CD4-positive, alpha-beta memory T cell (primary cell): ENCODE data around the gene KRTAP10-2. TPM values are rescaled to one million over a fixed set of nuclear protein-coding genes. Genes with fewer than 3 reads are reported as not detected.

Source experiments
- CTCF ChIA-PET: fragments of 350-600 bp; sonication (Branson Sonifier 250); formaldehyde crosslinking; loops from one replicate; lab custom pipeline; 2021; ENCODE audit warnings: inconsistent platforms; ENCODE audit not compliant: partially characterized antibody; lab: Charles Lee
- POLR2A ChIA-PET: fragments of 350-600 bp; sonication (Branson Sonifier 250); formaldehyde crosslinking; loops from one replicate; lab custom pipeline; 2021; ENCODE audit not compliant: partially characterized antibody; lab: Charles Lee
- DNase-seq, 5 donors: peaks; one replicate each; pipeline versions ENCODE4 v3.0.0 to v3.0.0-alpha.2; 2020 to 2022; ENCODE audit warnings: mixed read lengths in 1 of 5
- H3K27ac ChIP-seq: one replicate; pipeline ENCODE4 v1.7.0; 2013; ENCODE audit warnings: low read depth, low read length
- H3K27me3 ChIP-seq: 2 replicates; pipeline ENCODE4 v1.7.0; 2013; ENCODE audit warnings: mild to moderate bottlenecking, low read length, moderate library complexity; ENCODE audit not compliant: insufficient read depth
- H3K36me3 ChIP-seq: 2 replicates; pipeline ENCODE4 v1.7.0; 2013; ENCODE audit warnings: mild to moderate bottlenecking, low read length, moderate library complexity; ENCODE audit not compliant: insufficient read depth
- H3K4me1 ChIP-seq: 2 replicates; pipeline ENCODE4 v1.7.0; 2013; ENCODE audit warnings: mild to moderate bottlenecking, low read length, moderate library complexity; ENCODE audit not compliant: insufficient read depth
- H3K4me3 ChIP-seq, 2 donors: one replicate each; pipeline ENCODE4 v1.7.0; 2013; ENCODE audit warnings: low read length in 2 of 2, mild to moderate bottlenecking in 1 of 2
- H3K9me3 ChIP-seq, 2 donors: one replicate each; pipeline ENCODE4 v1.7.0; 2013; ENCODE audit warnings: low read length in 2 of 2, control low read depth in 1 of 2; ENCODE audit not compliant: control insufficient read depth in 1 of 2
- H3K27ac Mint-ChIP-seq, 7 donors: one replicate each; pipeline ENCODE4 v1.8.0; 2020 to 2021; ENCODE audit warnings: mixed read lengths in 7 of 7, mild to moderate bottlenecking in 6 of 7, inconsistent platforms in 3 of 7, moderate library complexity in 3 of 7
- H3K27me3 Mint-ChIP-seq, 2 donors: one replicate each; pipeline ENCODE4 v1.8.0; 2020 to 2021; ENCODE audit warnings: mixed read lengths in 2 of 2
- H3K36me3 Mint-ChIP-seq, 2 donors: one replicate each; pipeline ENCODE4 v1.8.0; 2020 to 2021; ENCODE audit warnings: mixed read lengths in 2 of 2, inconsistent platforms in 1 of 2, mild to moderate bottlenecking in 1 of 2
- H3K4me1 Mint-ChIP-seq, 4 donors: one replicate each; pipeline ENCODE4 v1.8.0; 2020 to 2021; ENCODE audit warnings: mixed read lengths in 4 of 4, mild to moderate bottlenecking in 1 of 4
- H3K4me3 Mint-ChIP-seq, 8 donors: one replicate each; pipeline ENCODE4 v1.8.0; 2020 to 2021; ENCODE audit warnings: mixed read lengths in 8 of 8, mild to moderate bottlenecking in 7 of 8, moderate library complexity in 6 of 8, inconsistent platforms in 3 of 8
- H3K9me3 Mint-ChIP-seq, 8 donors: one replicate each; pipeline ENCODE4 v1.8.0; 2020 to 2021; ENCODE audit warnings: mixed read lengths in 8 of 8, mild to moderate bottlenecking in 5 of 8, inconsistent platforms in 3 of 8, moderate library complexity in 1 of 8
- intact Hi-C: fragments of 100-400 bp; cut with micrococcal nuclease; formaldehyde crosslinking; loops from one replicate; pipeline ENCODE4 v1.15.1; 2023
- polyA plus RNA-seq, 2 donors: library from polyadenylated mRNA; unstranded; fragments of 300-500 nt; fragmentation: Illumina TruSeq; gene quantifications; one replicate each; pipeline ENCODE4 v1.2.3, GENCODE V29; 2021
- total RNA-seq, 2 experiments: library from RNA; stranded (reverse); gene quantifications; one replicate each; pipeline ENCODE4 v1.2.3, GENCODE V29; 2021

KRTAP10-2 gene
- total and polyA plus RNA-seq, 4 experiments from 2014 or later = not detected

DNA sequence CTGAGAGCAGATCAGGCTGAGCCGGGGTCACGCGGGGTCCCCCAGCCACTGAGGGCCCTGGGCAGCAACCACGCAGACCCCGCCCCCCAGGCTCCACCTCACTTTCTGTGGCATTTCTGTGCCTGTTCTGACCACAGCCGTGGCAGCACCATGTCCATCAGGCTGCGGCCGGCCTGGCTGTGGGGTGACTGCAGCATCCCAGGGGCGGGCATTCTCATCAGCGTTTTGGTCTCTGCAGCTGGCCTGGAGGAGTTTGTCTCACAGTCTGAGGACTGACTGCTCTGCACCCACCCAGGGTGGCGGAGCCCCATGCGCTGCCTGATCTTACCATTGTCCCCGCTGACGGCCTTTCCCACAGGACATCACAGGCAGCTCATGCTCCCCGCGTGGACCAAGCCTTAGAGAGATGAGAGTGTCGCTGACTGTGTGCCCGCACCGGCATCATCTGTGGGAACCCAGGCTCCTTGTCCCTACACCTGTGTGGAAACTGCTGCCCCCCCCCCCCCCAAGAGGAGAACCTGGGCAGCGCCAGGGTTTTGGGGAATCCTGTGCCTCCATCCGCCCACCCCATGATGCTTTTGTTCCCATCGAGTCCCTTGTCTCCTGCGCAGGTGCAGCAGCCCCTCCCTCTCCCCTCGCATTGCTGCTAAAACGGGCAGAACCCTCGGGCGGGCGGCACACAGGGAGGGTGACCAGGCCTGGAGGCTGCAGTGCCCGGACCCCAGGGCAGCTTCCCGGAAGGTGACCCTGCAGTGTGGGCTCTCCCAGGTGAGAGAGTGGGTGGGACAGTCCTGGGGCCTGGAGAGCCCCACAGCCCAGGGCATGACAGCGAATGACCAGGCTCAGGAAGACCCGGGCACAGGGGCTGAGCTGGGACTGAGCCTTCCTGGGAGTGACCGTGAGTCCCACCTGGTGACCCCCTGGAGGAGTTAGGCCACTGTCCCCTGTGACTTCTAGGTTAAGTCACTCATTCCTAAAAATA is 13.1 kb downstream of the KRTAP10-2 start:
- H3K27ac ChIP-seq = no peak overlapping the region
- H3K4me1 Mint-ChIP-seq = peaks cover 0 to 1% (median under 1%) of the 10 kb centered on the region in 4 donors
- no peak overlapping the region for H3K27ac Mint-ChIP-seq
- H3K36me3 Mint-ChIP-seq = peaks cover 0 to 3% of the 10 kb centered on the region in 2 donors
- peaks cover 5 to 9% of the 10 kb centered on the region in 2 donors for H3K27me3 Mint-ChIP-seq
- ChIA-PET POLR2A (no interaction called here), CTCF (no interaction called here)
- no peak overlapping the region for H3K4me3 Mint-ChIP-seq
- H3K9me3 ChIP-seq = no peaks in the 10 kb centered on the region
- no peak for DNase-seq
- H3K27me3 ChIP-seq = no peaks in the 10 kb centered on the region
- H3K36me3 ChIP-seq = no peaks in the 10 kb centered on the region
- intact Hi-C loops = no loop called here
- no peak overlapping the region for H3K4me3 ChIP-seq
- no peaks in the 10 kb centered on the region for H3K4me1 ChIP-seq
- H3K9me3 Mint-ChIP-seq = peaks cover 0 to 2% (median 0%) of the 10 kb centered on the region in 8 donors

DNA sequence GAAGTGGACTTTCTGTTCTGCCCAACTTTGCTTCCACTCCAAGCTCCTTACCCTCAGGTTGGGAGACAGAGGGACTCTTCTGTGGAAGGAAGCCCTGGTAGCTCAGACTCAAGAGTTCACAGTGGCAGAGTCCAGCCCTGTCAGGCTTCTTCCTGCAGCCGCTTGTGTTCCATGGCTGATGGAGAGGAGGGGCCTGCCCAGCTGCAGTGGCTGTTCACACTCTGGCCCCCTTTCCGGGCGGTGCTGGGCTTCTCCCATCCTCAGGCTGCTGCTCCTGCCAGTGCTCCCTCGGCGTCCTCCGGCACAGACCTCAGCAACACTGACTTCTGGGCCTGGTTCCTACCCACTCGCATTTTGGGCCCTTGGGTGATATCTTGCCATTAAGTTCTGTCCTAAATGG is 15.3 kb downstream of the KRTAP10-2 start:
- Histone ChIP-seq H3K36me3 (no peaks in the 10 kb centered on the region), H3K4me3 (no peak overlapping the region), H3K9me3 (no peaks in the 10 kb centered on the region), H3K27me3 (no peaks in the 10 kb centered on the region), H3K4me1 (no peaks in the 10 kb centered on the region), H3K27ac (no peak overlapping the region)
- H3K4me3 Mint-ChIP-seq = no peak overlapping the region
- intact Hi-C loops = no loop called here
- peaks cover 0 to 1% (median under 1%) of the 10 kb centered on the region in 4 donors for H3K4me1 Mint-ChIP-seq
- DNase-seq = no peak
- H3K9me3 Mint-ChIP-seq = peaks cover 0 to 2% (median 0%) of the 10 kb centered on the region in 8 donors
- ChIA-PET POLR2A (no interaction called here), CTCF (interaction anchor here (1.1 to 2.3 kb wide), 2 partner anchors 12 to 83 kb away, joined by 3 to 7 read pairs; no protein-coding TSS in a partner anchor)
- H3K27ac Mint-ChIP-seq = no peak overlapping the region
- peaks cover 0 to 3% of the 10 kb centered on the region in 2 donors for H3K36me3 Mint-ChIP-seq
- peaks cover 5 to 9% of the 10 kb centered on the region in 2 donors for H3K27me3 Mint-ChIP-seq

DNA sequence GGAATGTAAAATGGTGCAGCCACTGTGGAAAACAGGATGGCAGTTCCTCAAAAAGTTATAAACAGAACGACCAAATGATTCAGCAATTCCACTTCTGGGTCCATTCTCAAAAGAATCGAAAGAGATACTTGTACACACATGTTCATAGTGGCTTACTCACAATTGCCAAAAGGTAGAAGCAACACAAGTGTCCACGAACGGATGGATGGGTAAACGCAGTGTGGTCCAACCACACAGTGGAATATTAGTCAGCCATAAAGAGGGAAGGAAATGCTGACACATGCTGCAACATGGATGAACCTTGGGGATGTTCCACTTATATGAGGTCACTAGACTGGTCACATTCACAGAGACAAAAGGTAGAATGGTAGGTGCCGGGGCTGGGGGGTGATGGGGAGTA is 16.6 kb downstream of the KRTAP10-2 start:
- Mint-ChIP-seq H3K4me3 (no peak overlapping the region), H3K4me1 (peaks cover 0 to 5% (median under 1%) of the 10 kb centered on the region in 4 donors), H3K9me3 (peaks cover 0 to 2% (median 0%) of the 10 kb centered on the region in 8 donors), H3K27ac (no peak overlapping the region), H3K36me3 (peaks cover 0 to 3% of the 10 kb centered on the region in 2 donors), H3K27me3 (peaks cover 5 to 7% of the 10 kb centered on the region in 2 donors)
- intact Hi-C loops = no loop called here
- no peaks in the 10 kb centered on the region for H3K4me1 ChIP-seq
- ChIA-PET POLR2A (no interaction called here), CTCF (no interaction called here)
- no peaks in the 10 kb centered on the region for H3K9me3 ChIP-seq
- no peak overlapping the region for H3K27ac ChIP-seq
- H3K4me3 ChIP-seq = no peak overlapping the region
- H3K36me3 ChIP-seq = no peaks in the 10 kb centered on the region
- no peak for DNase-seq
- H3K27me3 ChIP-seq = no peaks in the 10 kb centered on the region

DNA sequence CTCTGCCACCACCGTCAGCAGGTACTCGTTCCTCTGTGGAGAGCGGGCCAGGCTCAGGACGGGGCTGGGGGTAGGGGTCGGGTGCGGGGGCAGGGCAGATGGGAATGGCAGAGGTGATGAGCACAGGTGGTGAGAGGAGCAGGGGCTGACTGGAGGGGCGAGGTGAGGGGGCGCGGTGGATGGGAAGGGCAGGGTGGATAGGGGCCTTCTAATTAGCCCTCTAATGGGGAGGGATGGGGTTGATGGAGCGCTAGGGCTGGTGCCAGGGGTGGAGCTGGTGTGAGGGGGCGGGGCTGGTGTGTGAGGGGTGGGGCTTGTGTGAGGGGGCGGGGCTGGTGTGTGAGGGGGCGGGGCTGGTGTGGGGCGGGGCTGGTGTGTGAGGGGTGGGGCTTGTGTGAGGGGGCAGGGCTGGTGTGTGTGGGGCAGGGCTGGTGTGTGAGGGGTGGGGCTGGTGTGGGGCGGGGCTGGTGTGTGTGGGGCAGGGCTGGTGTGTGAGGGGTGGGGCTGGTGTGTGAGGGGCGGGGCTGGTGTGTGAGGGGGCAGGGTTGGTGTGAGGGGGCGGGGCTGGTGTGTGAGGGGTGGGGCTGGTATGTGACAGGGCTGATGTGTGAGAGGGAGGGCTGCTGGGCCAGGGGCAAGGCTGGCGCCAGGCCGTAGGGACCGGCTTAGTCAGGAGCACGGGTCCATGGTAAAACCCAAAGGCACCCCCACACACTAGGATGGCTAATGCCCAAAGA is 17.2 kb downstream of the KRTAP10-2 start:
- no peaks in the 10 kb centered on the region for H3K9me3 ChIP-seq
- Mint-ChIP-seq H3K27me3 (peaks cover 5 to 7% of the 10 kb centered on the region in 2 donors), H3K36me3 (no peaks in the 10 kb centered on the region), H3K4me1 (peaks cover 0 to 5% (median under 1%) of the 10 kb centered on the region in 4 donors), H3K9me3 (no peaks in the 10 kb centered on the region), H3K4me3 (no peak overlapping the region), H3K27ac (no peak overlapping the region)
- H3K27ac ChIP-seq = no peak overlapping the region
- no peaks in the 10 kb centered on the region for H3K36me3 ChIP-seq
- intact Hi-C loops = no loop called here
- H3K27me3 ChIP-seq = no peaks in the 10 kb centered on the region
- DNase-seq = no peak
- ChIA-PET CTCF (no interaction called here), POLR2A (no interaction called here)
- no peaks in the 10 kb centered on the region for H3K4me1 ChIP-seq
- H3K4me3 ChIP-seq = no peak overlapping the region

DNA sequence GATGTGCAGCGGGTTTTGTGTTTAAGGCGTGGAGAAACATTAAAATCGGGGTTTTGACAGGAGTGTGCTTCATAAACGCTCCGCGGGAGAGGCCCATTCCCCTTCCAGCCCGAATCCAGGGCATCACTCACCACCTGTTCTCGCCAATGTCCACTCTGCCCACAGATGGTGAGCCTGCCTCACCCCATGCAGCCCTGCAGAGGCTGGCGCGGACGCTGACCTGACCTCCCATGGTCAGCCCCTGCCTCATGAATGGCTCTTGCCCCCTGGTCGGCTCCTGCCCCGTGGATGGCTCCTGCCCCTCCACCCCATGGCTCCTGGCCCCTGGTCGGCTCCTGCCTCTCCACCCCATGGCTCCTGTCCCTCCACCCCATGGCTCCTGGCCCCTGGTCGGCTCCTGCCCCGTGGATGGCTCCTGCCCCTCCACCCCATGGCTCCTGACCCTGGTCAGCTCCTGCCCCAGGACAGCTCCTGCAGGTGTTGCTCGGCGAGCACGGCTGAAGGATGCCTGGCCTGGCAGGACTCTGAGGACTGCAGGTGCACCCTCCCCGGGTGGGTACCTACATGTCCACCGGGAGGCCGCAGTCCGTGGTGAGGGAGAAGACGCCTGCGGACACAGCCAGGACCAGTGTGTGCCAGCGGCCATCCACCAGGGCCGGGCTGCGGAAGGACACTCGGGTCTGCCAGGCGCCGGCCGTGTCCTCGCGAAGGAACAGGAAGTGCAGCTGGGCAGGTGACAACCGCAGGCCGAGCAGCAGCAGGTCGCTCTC is 18.0 kb downstream of the KRTAP10-2 start:
- Histone ChIP-seq H3K27ac (no peak overlapping the region), H3K27me3 (no peaks in the 10 kb centered on the region), H3K36me3 (no peaks in the 10 kb centered on the region), H3K9me3 (no peaks in the 10 kb centered on the region), H3K4me1 (no peaks in the 10 kb centered on the region), H3K4me3 (no peak overlapping the region)
- Mint-ChIP-seq H3K36me3 (no peaks in the 10 kb centered on the region), H3K4me1 (peaks cover 0 to 4% (median under 1%) of the 10 kb centered on the region in 4 donors), H3K9me3 (no peaks in the 10 kb centered on the region), H3K4me3 (no peak overlapping the region), H3K27ac (peak overlapping the region in 1 of 7 donors; percentile 83), H3K27me3 (peaks cover 5 to 6% of the 10 kb centered on the region in 2 donors)
- intact Hi-C loops = no loop called here
- ChIA-PET POLR2A (interaction anchor here (0.6 kb wide), 1 partner anchor 11 kb away, joined by 3 read pairs; no protein-coding TSS in a partner anchor), CTCF (no interaction called here)
- DNase-seq = peak in 1 of 5 donors; percentile 25

DNA sequence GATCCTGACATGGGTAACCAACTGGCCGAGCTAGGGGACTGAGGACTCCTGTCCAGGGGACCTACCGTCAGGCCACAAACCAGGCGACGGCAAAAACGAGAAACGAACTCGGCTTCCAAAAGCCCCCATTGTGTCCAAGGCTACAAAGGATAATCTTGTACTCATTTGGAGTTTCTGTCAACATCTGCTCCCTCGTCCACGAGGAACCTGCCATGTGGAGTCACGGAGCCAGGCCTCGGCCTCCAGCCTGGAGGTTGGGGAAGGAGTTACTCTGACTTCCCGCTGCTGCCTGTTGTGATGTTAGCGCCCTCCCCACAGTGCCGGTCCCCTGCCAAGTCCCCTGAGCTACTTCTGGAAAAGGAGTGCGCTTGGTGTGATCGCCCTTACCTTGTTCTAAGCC is 18.6 kb downstream of the KRTAP10-2 start:
- Histone ChIP-seq H3K27ac (no peak overlapping the region), H3K9me3 (no peaks in the 10 kb centered on the region), H3K4me1 (no peaks in the 10 kb centered on the region), H3K4me3 (no peak overlapping the region), H3K36me3 (no peaks in the 10 kb centered on the region), H3K27me3 (no peaks in the 10 kb centered on the region)
- Mint-ChIP-seq H3K36me3 (no peaks in the 10 kb centered on the region), H3K27ac (no peak overlapping the region), H3K4me3 (no peak overlapping the region), H3K27me3 (peaks cover 5 to 6% of the 10 kb centered on the region in 2 donors), H3K9me3 (no peaks in the 10 kb centered on the region), H3K4me1 (peaks cover 0 to 4% (median under 1%) of the 10 kb centered on the region in 4 donors)
- ChIA-PET POLR2A (interaction anchor here (0.6 kb wide), 1 partner anchor 12 kb away, joined by 3 read pairs; no protein-coding TSS in a partner anchor), CTCF (no interaction called here)
- intact Hi-C loops = no loop called here
- DNase-seq = no peak
